Hypothalamus (tissue), 51 donors: ENCODE measurements around the gene PRSS1.
"Not testable (repeated sequence)": the region's sequence is repeated elsewhere in the genome, so short reads cannot be mapped to it uniquely, and the experiment has no call there.

Source experiments
- DNase-seq, 51 donors: peaks; one replicate each; lab custom pipeline; 2025; lab: John Stamatoyannopoulos, UW

Gene PRSS1

DNA sequence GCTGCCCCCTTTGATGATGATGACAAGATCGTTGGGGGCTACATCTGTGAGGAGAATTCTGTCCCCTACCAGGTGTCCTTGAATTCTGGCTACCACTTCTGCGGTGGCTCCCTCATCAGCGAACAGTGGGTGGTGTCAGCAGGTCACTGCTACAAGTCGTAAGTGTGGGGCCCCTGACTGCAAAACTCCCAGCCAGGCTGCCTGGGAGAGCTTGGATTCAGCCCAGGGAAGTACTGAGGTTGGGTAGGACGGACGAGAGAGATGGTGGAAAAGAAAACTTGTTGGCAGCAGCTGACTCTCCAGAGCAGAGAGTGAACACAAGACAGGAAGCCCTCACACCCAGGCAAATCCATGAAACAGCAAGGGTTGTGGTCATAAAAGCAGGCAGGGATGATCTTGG lies 22.8 kb downstream of the PRSS1 start:
- DNase-seq = no peak

DNA sequence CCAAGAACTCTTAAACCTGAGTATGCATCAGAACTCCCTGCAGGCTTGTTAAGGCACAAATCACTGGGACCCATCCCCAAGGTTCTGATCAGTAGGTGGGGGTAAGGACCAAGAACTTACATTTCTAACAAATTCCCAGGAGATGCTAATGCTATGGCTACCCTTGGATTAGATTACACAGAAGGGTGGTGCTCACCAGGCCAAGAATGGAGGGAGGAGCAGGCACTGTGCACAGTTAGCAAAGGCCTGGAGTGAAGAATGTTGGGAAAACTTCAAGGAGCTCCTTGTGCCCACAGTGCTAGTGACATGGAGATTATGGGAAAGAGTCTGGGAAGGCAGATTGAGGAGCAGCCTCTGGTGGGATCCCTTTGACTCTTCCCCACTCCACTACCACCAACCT lies 23.4 kb downstream of the PRSS1 start:
- no peak for DNase-seq

DNA sequence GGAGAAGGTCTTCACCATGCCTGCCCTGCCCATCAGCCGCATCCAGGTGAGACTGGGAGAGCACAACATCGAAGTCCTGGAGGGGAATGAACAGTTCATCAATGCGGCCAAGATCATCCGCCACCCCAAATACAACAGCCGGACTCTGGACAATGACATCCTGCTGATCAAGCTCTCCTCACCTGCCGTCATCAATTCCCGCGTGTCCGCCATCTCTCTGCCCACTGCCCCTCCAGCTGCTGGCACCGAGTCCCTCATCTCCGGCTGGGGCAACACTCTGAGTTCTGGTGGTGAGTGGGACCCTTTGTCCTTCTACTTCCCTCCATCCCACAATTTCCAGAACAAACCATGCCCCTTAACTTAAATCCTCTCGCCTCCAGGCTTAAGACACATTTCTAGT lies 24.0 kb downstream of the PRSS1 start:
- no peak for DNase-seq

DNA sequence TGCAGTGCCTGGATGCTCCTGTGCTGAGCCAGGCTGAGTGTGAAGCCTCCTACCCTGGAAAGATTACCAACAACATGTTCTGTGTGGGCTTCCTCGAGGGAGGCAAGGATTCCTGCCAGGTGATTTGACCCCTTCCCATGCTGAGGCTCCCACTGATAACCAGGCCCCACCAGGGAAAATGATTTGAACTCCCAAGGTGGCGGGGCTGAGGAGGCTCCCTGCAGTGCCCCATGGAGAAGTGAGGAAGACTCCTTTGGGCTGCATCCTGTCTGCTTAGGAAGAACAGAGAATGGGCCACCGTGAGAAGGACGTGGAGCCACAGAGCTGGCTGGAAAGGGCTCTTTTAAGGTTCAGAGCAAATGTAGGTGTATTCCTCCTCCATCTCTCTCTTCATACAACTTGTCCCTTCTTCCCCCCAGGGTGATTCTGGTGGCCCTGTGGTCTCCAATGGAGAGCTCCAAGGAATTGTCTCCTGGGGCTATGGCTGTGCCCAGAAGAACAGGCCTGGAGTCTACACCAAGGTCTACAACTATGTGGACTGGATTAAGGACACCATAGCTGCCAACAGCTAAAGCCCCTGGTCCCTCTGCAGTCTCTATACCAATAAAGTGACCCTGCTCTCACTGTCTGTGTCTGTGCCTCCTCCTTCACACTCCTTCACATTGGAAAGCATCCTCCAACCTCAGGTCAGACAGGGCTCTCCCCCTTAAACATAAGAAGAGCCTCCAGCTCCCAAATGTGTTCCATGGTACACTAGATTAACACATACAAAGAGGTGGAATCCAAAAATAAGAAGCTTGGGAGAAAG lies 24.9 kb downstream of the PRSS1 start:
- no peak for DNase-seq

DNA sequence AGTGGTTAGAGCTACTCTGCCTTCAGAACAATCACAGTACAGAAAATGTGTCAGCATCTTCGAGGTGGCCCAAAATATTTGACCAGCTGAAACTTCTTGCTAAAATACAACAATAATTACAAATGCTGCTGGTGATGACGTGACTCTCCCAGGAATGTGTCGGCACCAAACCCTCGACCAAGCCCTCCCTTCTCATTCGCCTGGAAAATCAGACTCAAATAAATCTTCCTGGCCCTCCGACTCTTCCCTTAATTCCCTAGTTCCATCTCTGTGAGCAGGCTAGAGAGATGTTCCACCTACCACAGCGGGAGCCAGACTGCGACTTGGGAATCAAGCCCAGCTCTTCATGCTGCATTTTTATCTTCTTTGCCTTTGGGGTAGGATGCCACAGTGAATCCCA lies 25.6 kb downstream of the PRSS1 start:
- no peak for DNase-seq

DNA sequence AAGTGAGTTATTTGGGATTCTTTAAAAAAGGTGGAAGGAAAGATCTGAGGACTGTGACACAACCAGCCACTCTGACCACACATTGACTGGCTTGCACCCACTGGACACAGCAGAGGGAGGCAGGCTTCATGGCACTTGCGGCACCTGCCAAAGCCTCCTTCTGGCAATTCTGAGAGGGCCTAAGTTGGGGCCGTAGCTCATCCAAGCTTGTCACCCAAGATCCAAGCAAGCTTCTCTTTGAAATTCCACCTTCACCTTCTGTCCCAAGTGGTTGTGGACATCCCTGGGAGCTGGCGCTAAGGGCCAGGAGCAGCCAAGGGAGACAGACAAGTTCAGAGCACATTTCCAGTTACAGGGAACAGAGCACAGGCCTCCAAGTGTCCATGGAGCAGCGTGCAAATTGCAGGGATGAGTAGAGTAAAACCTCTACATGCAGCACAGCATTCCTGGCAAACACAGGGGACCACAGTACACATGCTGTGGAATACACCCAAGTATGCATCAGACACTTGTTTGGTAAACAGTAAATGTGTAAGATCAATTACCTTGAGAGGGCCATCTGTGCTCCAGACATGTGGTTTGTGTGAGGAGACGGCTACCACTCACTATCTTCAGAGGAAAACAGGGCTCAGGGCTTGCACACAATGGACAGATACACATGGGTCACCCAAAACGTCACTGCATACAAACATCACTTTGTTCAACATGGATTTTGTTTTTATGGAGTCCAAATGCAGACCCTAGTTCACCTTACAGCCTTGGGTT lies 26.3 kb downstream of the PRSS1 start:
- not testable (repeated sequence) for DNase-seq

DNA sequence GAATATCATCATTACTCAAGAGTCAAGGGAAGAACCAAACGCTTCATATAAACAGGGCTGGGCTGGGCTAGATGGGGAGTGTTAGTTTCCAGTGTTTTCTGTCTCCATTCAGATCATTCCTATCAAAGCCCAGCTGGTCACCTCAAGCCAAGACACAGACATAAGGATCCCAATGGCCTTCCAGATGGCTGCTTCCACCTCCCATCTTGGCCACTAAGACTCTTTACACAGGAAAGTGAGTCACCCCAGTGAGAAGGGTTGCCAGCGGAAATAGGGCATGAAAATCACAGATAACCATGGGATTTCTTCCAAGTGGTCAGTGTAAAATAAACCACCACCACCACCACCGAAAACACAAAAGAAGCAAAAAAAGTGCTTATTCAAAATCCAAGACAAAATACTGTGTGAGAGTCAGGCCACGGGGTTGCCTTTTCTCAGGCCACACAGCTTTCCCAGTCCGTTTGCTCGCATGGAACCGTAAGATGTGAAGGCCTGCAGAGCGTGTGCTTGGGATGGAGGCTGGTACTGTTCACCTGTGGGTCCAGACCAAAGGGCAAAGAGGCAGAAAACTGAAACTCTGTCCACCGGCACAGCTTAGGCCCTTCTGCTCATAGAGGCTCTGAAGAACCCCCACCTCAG lies 27.1 kb downstream of the PRSS1 start:
- DNase-seq = no peak

DNA sequence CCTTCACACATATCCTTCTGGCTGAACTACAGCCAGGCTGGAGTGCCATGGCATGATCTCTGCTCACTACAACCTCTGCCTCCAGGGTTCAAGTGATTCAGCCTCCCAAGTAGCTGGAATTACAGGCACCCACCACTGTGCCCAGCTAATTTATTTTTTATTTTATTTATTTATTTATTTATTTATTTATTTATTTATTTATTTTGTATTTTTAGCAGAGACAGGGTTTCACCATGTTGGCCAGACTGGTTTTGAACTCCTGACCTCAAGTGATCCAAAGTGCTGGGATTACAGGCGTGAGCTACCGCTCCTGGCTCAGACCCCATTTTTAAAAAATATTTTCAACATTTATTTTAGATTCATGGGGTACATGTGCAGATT lies 27.6 kb downstream of the PRSS1 start:
- not testable (repeated sequence) for DNase-seq

DNA sequence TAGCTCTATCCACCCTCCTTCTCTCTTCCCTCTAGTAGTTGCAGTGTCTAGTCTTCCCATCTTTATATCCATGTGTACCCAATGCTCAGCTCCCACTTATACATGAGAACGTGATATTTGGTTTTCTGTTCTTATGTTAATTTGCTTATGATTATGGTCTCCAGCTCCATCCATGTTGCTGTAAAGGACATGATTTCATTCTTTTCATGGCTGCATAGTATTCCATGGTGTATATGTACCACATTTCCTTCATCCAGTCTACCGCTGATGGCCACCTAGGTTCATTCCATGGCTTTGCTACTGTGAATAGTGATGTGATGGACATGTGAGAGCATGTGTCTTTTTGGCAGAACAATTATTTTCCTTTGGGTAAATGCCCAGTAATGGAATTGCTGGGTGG lies 28.0 kb downstream of the PRSS1 start:
- DNase-seq = no peak

DNA sequence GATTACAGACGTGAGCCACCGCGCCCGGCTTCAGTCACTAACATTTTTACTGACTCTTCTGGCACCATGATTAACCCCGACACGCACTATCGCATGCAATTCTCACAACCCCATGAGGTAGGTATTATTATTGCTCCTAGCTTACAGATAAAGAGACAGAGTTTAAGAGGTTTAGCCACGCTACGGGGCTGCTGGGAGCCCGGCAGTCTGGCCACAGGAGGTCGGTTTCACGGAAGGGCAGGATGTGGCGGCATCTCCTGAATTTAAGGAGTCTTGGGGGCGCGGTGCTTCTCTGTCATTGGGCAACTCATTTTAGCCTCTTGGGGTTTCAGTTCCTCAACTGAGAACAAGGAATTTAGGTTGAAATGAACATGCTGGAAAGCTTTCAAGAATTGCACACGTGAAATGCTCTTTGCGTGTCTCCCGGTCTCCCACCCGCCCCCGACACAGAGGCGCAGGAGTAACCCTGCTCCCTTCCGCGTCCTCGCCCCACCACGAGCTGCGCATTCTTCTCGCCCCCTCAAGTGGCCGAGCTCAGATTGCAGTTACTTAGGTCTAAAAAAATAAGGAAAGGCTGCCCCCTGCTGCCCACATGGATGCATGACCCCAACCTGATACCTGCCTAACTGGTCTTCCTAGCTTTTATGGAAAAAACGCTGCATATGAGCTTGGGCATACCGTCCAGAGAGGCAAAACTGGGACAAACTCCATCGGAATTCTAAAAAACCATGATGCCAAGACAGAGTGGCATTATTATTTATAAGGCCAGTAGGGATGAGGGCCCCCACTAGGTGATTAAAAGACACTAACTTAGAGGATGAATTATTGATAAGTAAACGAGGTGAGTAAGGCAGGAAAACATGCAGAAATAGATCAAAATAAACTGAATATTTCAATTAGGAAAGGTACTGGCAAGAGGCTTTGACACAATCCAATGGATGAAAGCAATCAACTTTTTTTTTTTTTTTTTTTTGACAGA lies 33.9 kb downstream of the PRSS1 start:
- peak in 49 of 51 donors; percentile 21 to 84 (median 61) for DNase-seq

DNA sequence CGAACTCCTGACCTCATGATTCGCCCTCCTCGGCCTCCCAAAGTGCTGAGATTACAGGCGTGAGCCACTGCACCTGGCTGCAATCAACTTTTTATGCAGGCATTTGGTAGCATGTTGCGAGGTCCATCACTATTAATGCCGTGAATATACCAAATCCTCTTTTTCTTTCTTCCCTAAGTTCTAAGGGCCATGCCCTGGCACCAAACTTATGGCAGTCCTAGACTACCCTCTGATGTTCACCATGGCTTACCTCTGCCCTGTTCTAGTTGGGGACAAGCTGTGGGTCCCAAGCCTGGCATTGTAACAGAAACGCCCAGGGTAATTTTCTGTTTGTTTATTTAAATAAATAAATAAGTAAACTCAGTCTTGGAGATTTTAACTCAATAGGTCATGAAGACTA lies 34.8 kb downstream of the PRSS1 start:
- no peak for DNase-seq

DNA sequence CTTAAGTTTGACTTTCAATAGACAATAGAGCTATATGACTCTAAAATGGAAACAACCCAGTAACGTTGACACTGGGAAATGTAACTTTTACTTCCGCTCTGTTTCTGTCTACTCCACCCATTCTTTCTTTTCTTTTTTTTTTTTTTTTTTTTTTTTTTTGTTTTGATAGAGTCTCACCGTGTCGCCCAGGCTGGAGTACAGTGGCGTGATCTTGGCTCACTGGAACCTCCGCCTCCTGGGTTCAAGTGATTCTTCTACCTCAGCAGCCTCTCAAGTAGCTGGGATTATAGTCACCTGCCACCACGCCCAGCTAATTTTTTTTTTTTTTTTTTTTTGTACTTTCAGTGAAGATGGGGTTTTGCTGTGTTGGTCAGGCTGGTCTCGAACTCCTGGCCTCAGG lies 35.4 kb downstream of the PRSS1 start:
- DNase-seq = no peak

DNA sequence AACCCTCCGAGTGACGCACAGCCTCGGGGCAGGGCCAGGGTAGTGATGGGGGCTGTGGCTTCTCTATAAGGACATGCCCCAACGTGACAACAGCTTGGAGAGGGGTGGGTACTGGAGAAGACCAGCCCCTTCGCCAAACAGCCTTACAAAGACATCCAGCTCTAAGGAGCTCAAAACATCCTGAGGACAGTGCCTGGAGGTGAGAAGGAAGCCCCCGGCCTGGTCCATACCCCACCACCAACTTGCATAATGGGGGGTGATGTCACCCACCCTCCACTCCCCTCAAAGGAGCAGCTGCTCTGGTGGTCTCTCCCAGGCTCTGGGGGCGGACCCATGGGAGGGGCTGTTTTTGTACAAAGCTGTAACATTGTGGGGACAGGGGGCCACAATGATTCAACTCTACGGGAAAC lies 36.6 kb downstream of the PRSS1 start:
- peak in 1 of 51 donors; percentile 52 for DNase-seq

DNA sequence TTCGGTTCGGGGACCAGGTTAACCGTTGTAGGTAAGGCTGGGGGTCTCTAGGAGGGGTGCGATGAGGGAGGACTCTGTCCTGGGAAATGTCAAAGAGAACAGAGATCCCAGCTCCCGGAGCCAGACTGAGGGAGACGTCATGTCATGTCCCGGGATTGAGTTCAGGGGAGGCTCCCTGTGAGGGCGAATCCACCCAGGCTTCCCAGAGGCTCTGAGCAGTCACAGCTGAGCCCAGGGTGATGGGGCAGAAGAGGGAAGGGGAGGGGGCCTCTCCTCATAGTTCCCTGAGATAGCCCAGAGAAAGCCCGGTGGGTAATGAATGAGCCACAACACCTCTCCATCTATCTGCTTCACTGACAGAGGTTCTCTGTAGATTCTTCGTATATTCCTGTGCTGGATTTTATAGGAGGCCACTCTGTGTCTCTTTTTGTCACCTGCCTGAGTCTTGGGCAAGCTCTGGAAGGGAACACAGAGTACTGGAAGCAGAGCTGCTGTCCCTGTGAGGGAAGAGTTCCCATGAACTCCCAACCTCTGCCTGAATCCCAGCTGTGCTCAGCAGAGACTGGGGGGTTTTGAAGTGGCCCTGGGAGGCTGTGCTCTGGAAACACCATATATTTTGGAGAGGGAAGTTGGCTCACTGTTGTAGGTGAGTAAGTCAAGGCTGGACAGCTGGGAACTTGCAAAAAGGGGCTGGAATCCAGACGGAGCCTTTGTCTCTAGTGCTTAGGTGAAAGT lies 37.9 kb downstream of the PRSS1 start:
- no peak for DNase-seq

DNA sequence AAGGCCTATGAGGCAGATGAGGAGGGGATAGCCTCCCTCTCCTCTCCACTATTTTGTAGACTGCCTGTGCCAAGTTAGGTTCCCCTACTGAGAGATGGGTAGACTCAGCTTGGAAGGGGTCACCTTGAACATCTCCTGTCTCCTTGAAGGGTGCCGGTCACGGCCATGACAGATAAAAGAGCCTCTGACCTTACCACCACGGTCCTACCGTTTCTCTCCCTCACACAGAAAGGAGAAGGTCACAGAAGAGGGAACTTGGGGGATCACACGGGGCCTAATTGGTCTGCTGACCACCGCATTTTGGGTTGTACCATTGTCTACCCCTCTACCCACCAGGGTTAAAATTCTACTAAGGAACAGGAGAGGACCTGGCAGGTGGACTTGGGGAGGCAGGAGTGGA lies 38.5 kb downstream of the PRSS1 start:
- DNase-seq = no peak

DNA sequence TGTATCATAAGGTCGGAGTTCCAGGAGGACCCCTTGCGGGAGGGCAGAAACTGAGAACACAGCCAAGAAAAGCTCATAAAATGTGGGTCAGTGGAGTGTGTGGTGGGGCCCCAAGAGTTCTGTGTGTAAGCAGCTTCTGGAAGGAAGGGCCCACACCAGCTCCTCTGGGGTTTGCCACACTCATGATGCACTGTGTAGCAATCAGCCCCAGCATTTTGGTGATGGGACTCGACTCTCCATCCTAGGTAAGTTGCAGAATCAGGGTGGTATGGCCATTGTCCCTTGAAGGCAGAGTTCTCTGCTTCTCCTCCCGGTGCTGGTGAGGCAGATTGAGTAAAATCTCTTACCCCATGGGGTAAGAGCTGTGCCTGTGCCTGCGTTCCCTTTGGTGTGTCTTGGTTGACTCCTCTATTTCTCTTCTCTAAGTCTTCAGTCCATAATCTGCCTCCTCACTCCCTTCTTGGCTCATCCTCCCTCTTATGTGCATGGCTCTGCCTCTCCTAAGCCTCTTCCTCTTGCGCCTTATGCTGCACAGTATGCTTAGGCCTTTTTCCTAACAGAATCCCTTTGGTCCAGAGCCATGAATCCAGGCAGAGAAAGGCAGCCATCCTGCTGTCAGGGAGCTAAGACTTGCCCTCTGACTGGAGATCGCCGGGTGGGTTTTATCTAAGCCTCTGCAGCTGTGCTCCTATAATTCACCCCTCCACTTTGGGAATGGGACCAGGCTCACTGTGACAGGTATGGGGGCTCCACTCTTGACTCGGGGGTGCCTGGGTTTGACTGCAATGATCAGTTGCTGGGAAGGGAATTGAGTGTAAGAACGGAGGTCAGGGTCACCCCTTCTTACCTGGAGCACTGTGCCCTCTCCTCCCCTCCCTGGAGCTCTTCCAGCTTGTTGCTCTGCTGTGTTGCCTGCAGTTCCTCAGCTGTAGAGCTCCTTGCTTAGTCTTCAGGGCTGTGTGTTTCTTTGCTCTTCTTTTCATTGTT lies 39.3 kb downstream of the PRSS1 start:
- no peak for DNase-seq

DNA sequence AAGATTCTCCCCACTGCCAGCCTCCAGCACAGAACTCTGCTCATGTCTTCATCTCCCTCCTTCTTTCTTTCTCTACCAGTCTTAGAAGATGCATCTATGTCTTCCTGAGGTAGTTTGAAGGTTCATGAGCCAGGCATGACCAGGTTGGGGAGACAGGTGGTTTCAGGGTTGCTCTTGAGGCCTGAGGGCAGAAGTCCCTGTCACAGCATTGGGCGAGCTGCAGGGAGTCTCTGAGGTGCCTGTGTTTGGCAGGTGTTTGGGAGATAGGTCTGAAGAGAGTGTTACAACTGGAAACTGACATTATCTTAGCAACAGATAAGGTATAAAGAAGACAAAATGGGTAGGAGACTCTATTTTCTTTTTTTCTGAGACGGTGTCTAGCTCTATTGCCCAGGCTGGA lies 40.2 kb downstream of the PRSS1 start:
- no peak for DNase-seq

DNA sequence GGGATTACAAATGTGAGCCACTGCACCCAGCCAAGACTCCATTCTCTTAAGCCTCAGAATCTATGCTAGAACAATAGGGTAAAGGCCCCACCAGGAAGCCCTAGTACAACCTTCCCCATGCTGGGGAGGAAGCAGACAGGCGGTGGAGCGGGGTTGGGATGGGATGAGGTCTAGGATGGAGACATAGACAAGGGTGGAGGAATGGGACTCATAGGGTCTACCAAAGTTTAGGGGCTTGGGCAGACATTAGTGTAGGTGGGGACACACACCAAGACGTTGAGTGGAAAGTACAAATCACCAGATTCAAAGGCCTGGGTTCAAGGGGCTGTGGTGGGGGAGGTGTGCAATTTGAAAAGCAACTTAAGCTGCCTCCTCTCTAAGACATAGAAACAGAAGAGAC lies 40.8 kb downstream of the PRSS1 start:
- DNase-seq = no peak

DNA sequence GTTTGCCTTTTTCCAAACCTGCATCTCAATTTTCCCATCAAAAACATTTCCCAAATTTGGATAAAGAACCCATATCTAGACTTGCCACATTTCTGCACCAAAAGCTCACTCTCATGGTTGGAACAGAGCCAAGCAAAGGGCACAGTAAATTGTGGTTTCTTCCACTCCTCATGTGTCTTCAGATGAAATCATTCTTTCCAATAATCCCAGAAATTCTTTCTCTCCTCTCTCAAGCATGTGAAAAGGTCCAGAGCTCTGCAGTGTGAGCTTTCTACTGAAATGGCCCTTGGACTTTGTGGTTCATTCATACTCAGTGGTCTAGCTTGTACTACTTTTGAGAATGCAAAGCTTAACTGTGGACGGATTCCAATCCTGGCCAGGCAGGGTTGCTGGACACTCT lies 41.3 kb downstream of the PRSS1 start:
- no peak for DNase-seq
